H1 (cell line): Measurements from ENCODE around the gene CORO1C. TPM values are rescaled to one million over a fixed set of nuclear protein-coding genes. Genes with fewer than 3 reads are reported as not detected.

Experiments
- CTCF ChIA-PET: fragments of 300-600 bp; sonication (Branson Sonifier 250); formaldehyde crosslinking; loops from one replicate; lab custom pipeline; 2021; ENCODE audit not compliant: partially characterized antibody; lab: Charles Lee
- POLR2A ChIA-PET: fragments of 300-600 bp; sonication (Branson Sonifier 250); formaldehyde crosslinking; loops from one replicate; lab custom pipeline; 2021; ENCODE audit warnings: inconsistent platforms; ENCODE audit not compliant: partially characterized antibody; lab: Charles Lee
- DNase-seq, 2 experiments: peaks; one replicate each; pipeline versions ENCODE4 v3.0.0 to v3.0.0-alpha.2; 2010 to 2022; ENCODE audit warnings: low spot score in 2 of 2, low read depth in 1 of 2, mixed read lengths in 1 of 2
- FAIRE-seq: peaks from 2 replicates; lab custom pipeline; 2011; peaks lifted over from hg19 to GRCh38; lab: Jason Lieb, UNC
- H2AFZ ChIP-seq: 2 replicates; pipeline ENCODE4 v1.8.1; 2012; ENCODE audit warnings: low read length, inconsistent platforms
- H2AK5ac ChIP-seq: 2 replicates; pipeline ENCODE4 v1.6.1; 2013; ENCODE audit warnings: low read depth, low read length
- H2BK120ac ChIP-seq: replicated peaks from 2 replicates; pipeline ENCODE3; 2013; ENCODE audit warnings: low read depth, low read length, inconsistent platforms
- H2BK12ac ChIP-seq: 2 replicates; pipeline ENCODE4 v1.6.1; 2013; ENCODE audit warnings: low read depth, low read length
- H2BK15ac ChIP-seq: 2 replicates; pipeline ENCODE4 v1.6.1; 2013; ENCODE audit warnings: low read length
- H2BK20ac ChIP-seq: 2 replicates; pipeline ENCODE4 v1.6.1; 2013; ENCODE audit warnings: low read length
- H2BK5ac ChIP-seq: 2 replicates; pipeline ENCODE4 v1.6.1; 2013; ENCODE audit warnings: low read depth, low read length
- H3K14ac ChIP-seq: 2 replicates; pipeline ENCODE4 v1.6.1; 2013; ENCODE audit warnings: inconsistent platforms; ENCODE audit not compliant: insufficient read length
- H3K18ac ChIP-seq: 2 replicates; pipeline ENCODE4 v1.6.1; 2013; ENCODE audit warnings: low read length; ENCODE audit errors: extremely low read depth
- H3K23ac ChIP-seq: 2 replicates; pipeline ENCODE4 v1.6.1; 2013; ENCODE audit warnings: inconsistent platforms; ENCODE audit not compliant: insufficient read length
- H3K23me2 ChIP-seq: 2 replicates; pipeline ENCODE4 v1.6.1; 2013; ENCODE audit warnings: low read depth, low read length
- H3K27ac ChIP-seq: 2 replicates; pipeline ENCODE4 v1.6.1; 2011; ENCODE audit warnings: low read depth, low read length, inconsistent platforms
- H3K27me3 ChIP-seq, 4 experiments: replicated peaks in 1 of 4; 1 replicate in 1 of 4; 2 replicates in 3 of 4; pipeline versions ENCODE4 v1.6.1 to v1.8.1; 2011 to 2013; ENCODE audit warnings: low read length in 3 of 4, mild to moderate bottlenecking in 3 of 4, inconsistent platforms in 2 of 4, mixed read lengths in 2 of 4, moderate library complexity in 1 of 4; ENCODE audit not compliant: control insufficient read depth in 3 of 4, insufficient read depth in 3 of 4; ENCODE audit errors: extremely low read depth in 1 of 4
- H3K36me3 ChIP-seq, 4 experiments: 2 replicates each; pipeline versions ENCODE4 v1.6.1 to v1.8.1; 2011 to 2013; ENCODE audit warnings: mild to moderate bottlenecking in 4 of 4, low read length in 3 of 4, moderate library complexity in 2 of 4, control low read depth in 1 of 4, inconsistent platforms in 1 of 4; ENCODE audit not compliant: insufficient read depth in 4 of 4, control insufficient read depth in 2 of 4
- H3K4ac ChIP-seq: replicated peaks from 2 replicates; pipeline ENCODE3; 2013; ENCODE audit warnings: low read length, low read depth, mixed read lengths, inconsistent platforms; ENCODE audit not compliant: insufficient read length
- H3K4me1 ChIP-seq, 4 experiments: replicated peaks in 1 of 4; 1 replicate in 1 of 4; 2 replicates in 3 of 4; pipeline versions ENCODE4 v1.6.1 to v1.8.1; 2011 to 2013; ENCODE audit warnings: low read length in 3 of 4, inconsistent platforms in 2 of 4, mixed read lengths in 1 of 4; ENCODE audit not compliant: insufficient read depth in 4 of 4, control insufficient read depth in 3 of 4
- H3K4me2 ChIP-seq, 2 experiments: 2 replicates each; pipeline versions ENCODE4 v1.6.1 to v1.8.1; 2011 to 2013; ENCODE audit warnings: low read depth in 2 of 2, low read length in 2 of 2, control low read depth in 1 of 2, inconsistent platforms in 1 of 2, mild to moderate bottlenecking in 1 of 2; ENCODE audit not compliant: insufficient read depth in 1 of 2
- H3K4me3 ChIP-seq, 4 experiments: fragments of 200-600, 300-600 bp in 1 of 4; sonication (generic), shearing (Covaris generic), sonication (Bioruptor Twin) in 1 of 4; 2 replicates each; pipeline versions ENCODE4 v1.5.1 to v1.8.1; 2011 to 2016; ENCODE audit warnings: low read length in 4 of 4, low read depth in 3 of 4, control low read depth in 2 of 4, inconsistent platforms in 2 of 4, mild to moderate bottlenecking in 2 of 4, mixed read lengths in 1 of 4, moderate library complexity in 1 of 4; ENCODE audit not compliant: insufficient read depth in 2 of 4; ENCODE audit errors: extremely low read depth in 1 of 4
- H3K56ac ChIP-seq: replicated peaks from 2 replicates; pipeline ENCODE3; 2013; ENCODE audit warnings: low read depth, mild to moderate bottlenecking, mixed read lengths, low read length, inconsistent platforms; ENCODE audit not compliant: insufficient read length
- H3K79me1 ChIP-seq: 2 replicates; pipeline ENCODE4 v1.6.1; 2013; ENCODE audit warnings: low read depth, low read length, control low read depth
- H3K79me2 ChIP-seq, 2 experiments: 2 replicates each; pipeline versions ENCODE4 v1.6.1 to v1.8.1; 2012 to 2013; ENCODE audit warnings: low read length in 2 of 2, mild to moderate bottlenecking in 2 of 2, inconsistent platforms in 1 of 2; ENCODE audit not compliant: insufficient read depth in 2 of 2, control insufficient read depth in 1 of 2
- H3K9ac ChIP-seq, 4 experiments: replicated peaks in 1 of 4; 1 replicate in 1 of 4; 2 replicates in 3 of 4; pipeline versions ENCODE4 v1.6.1 to v1.8.1; 2011 to 2013; ENCODE audit warnings: low read depth in 3 of 4, low read length in 3 of 4, control low read depth in 2 of 4, mild to moderate bottlenecking in 2 of 4, moderate library complexity in 2 of 4, inconsistent platforms in 1 of 4; ENCODE audit errors: extremely low read depth in 1 of 4
- H3K9me3 ChIP-seq, 2 experiments: 2 replicates each; pipeline versions ENCODE4 v1.6.1 to v1.8.1; 2012 to 2013; ENCODE audit warnings: mild to moderate bottlenecking in 2 of 2, moderate library complexity in 2 of 2, control low read depth in 1 of 2, inconsistent platforms in 1 of 2, low read depth in 1 of 2, low read length in 1 of 2, mixed read lengths in 1 of 2; ENCODE audit not compliant: insufficient read depth in 2 of 2
- H4K20me1 ChIP-seq, 2 experiments: replicated peaks in 1 of 2; 2 replicates each; pipeline versions ENCODE3 to v1.8.1; 2011 to 2013; ENCODE audit warnings: inconsistent platforms in 2 of 2, low read length in 2 of 2, mild to moderate bottlenecking in 1 of 2; ENCODE audit not compliant: insufficient read depth in 2 of 2, control insufficient read depth in 1 of 2
- H4K5ac ChIP-seq: 2 replicates; pipeline ENCODE4 v1.6.1; 2013; ENCODE audit warnings: low read length, low read depth, mixed read lengths, inconsistent platforms; ENCODE audit not compliant: insufficient read length
- H4K8ac ChIP-seq: 2 replicates; pipeline ENCODE4 v1.8.0; 2013; ENCODE audit warnings: mild to moderate bottlenecking, moderate library complexity, low read length, inconsistent platforms; ENCODE audit not compliant: insufficient read depth; ENCODE audit errors: extremely low read depth
- H4K91ac ChIP-seq: replicated peaks from 2 replicates; pipeline ENCODE3; 2013; ENCODE audit warnings: low read length, mixed read lengths, inconsistent platforms; ENCODE audit not compliant: insufficient read length
- BACH1 ChIP-seq: IDR thresholded peaks from 2 replicates; pipeline ENCODE4 v1.6.1; 2012; ENCODE audit warnings: low read length, improper control_type of control experiment
- KDM1A ChIP-seq: fragments of 200-600, 300-600 bp; sonication (generic); IDR thresholded peaks from 2 replicates; pipeline ENCODE4 v1.7.1; 2016; ENCODE audit warnings: mild to moderate bottlenecking, low read length, borderline replicate concordance
- WGBS, 2 experiments: shearing (Covaris generic) in 1 of 2; methylation state at CpG; one replicate each; pipeline versions ENCODE4 v1.1.6 to v1.1.7; 2013 to 2015; ENCODE audit warnings: low lambda C conversion rate in 2 of 2, mixed read lengths in 2 of 2, inconsistent platforms in 1 of 2, low coverage in 1 of 2, missing lambda C conversion rate in 1 of 2; ENCODE audit not compliant: insufficient replicate concordance in 2 of 2, insufficient coverage in 1 of 2, insufficient read length in 1 of 2; ENCODE audit errors: extremely low coverage in 1 of 2, missing lambda C conversion rate in 1 of 2; 5-methylcytosine and 5-hydroxymethylcytosine counted together
- polyA plus RNA-seq, 7 experiments: library from polyadenylated mRNA; depleted of rRNA in 3 of 7; stranded (reverse) in 5 of 7; unstranded in 2 of 7; fragments of >200 nt in 5 of 7; fragments of 200-250 nt in 2 of 7; gene quantifications; 1 replicate in 5 of 7; 2 replicates in 1 of 7; 4 replicates in 1 of 7; pipeline versions ENCODE4 v1.2.1 to v1.2.3, GENCODE V29; 2011 to 2013; ENCODE audit warnings: missing spikeins in 2 of 7, mixed read lengths in 2 of 7
- total RNA-seq: library from RNA; stranded (reverse); fragmentation: NEBNext Ultra II Directional; extraction: Animal tissue kit (Norgen Biotek cat#: 25700); gene quantifications from 2 replicates; pipeline ENCODE4 v1.2.1, GENCODE V29; 2021

The CORO1C gene
- total and polyA plus RNA-seq, 2 of the 8 experiments (the other 6 are each of a cell fraction or from before 2014, with no cell fraction given), result 72.7 to 120 TPM

DNA sequence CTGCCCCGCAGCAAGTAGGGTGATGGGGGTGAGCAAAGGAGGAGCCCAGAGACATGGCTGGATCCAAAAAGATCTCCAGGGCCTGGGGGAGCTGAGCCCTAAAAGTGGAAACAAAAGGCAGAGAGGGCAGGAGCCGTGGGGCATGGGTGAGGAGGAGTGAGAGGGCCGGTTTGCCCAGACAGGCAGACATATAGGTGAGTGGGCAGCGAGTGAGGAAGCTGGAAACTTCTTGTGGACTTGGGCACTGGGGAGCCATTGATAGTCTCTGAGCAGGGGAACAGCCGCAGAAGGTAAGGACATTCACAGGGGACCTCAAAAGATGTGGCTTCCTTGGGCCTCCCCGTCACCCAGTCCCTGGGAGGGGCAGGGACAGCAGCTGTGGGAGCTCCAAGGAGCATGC is 116.7 kb downstream of the CORO1C start:
- 85% methylated on average over 6 of the region's 6 CpGs; no CpG with 5 or more reads in 1 of the 2 experiments for WGBS, 2 experiments
- Histone ChIP-seq H3K4me1 (peaks cover 0 to 9% (median 4%) of the 10 kb centered on the region in 4 experiments; a peak in 5 of 7 replicates), H4K20me1 (no peaks in the 10 kb centered on the region), H3K36me3 (no peaks in the 10 kb centered on the region), H2AK5ac (no peak overlapping the region), H2AFZ (no peak overlapping the region), H3K4ac (no peak overlapping the region), H3K4me3 (no peak overlapping the region), H2BK120ac (no peak overlapping the region), H2BK5ac (no peak overlapping the region), H2BK12ac (0 out of 2 replicates have a peak overlapping the region, but pooled peaks have one; percentile 50), H3K18ac (no peak overlapping the region), H4K5ac (no peak overlapping the region), H4K8ac (no peak overlapping the region), H3K4me2 (no peak overlapping the region), H4K91ac (no peak overlapping the region), H3K9ac (no peak overlapping the region), H3K9me3 (no peaks in the 10 kb centered on the region), H3K79me1 (no peaks in the 10 kb centered on the region), H3K14ac (no peak overlapping the region), H3K27me3 (no peaks in the 10 kb centered on the region), H3K27ac (no peak overlapping the region), H3K79me2 (no peaks in the 10 kb centered on the region), H2BK20ac (no peak overlapping the region), H2BK15ac (no peak overlapping the region), H3K23ac (no peak overlapping the region), H3K23me2 (no peaks in the 10 kb centered on the region), H3K56ac (no peak overlapping the region)
- TF ChIP-seq KDM1A (0 out of 2 replicates have a peak, but pooled peaks have one; percentile 20), BACH1 (no peak)
- DNase-seq, result no peak
- POLR2A ChIA-PET, result interaction anchor here (1.6 to 2.7 kb wide), 2 partner anchors 48 to 54 kb away, joined by 3 to 12 read pairs; partner anchors contain the start of gene SART3
- CTCF ChIA-PET, result interaction anchor here (0.6 to 22.5 kb wide), 7 partner anchors 8 to 477 kb away, joined by 3 to 523 read pairs (median 3); partner anchors contain the start of genes ISCU, SART3 and SELPLG
- no peak for FAIRE-seq
